ENCODE data around the gene CST3.

GRCh38 chr20:23634044-23634801 lies 3.5 kb downstream of the CST3 start:
- TF ChIP-seq CBX2 (IDR thresholded peaks at IDR 0.05; ENCODE audit: borderline replicate concordance, low read depth), result no peak
- TF ChIP-seq MAX (IDR thresholded peaks at IDR 0.05), result no peak
- no peak for TF ChIP-seq RNF2 (IDR thresholded peaks at IDR 0.05; ENCODE audit: borderline replicate concordance, low read depth)
- no peak for TF ChIP-seq CEBPB (IDR thresholded peaks at IDR 0.05)
- TF ChIP-seq CTCF (IDR thresholded peaks at IDR 0.05), result no peak
